Ishikawa (cell line): Measurements from ENCODE around the gene IFI27.
A peak's percentile ranks its signal among the peaks of the same experiment; 100 is the strongest.

Experiments used
- CEBPB ChIP-seq: IDR thresholded peaks from 2 replicates; pipeline ENCODE4 v1.6.1; 2012
- CREB1 ChIP-seq: IDR thresholded peaks from 2 replicates; pipeline ENCODE4 v1.6.1; 2012; ENCODE audit warnings: low read depth
- EGR1 ChIP-seq: IDR thresholded peaks from 2 replicates; pipeline ENCODE4 v1.6.1; 2012
- EP300 ChIP-seq: IDR thresholded peaks from 2 replicates; pipeline ENCODE4 v1.6.1; 2012; ENCODE audit warnings: borderline replicate concordance
- FOXM1 ChIP-seq: IDR thresholded peaks from 2 replicates; pipeline ENCODE4 v1.6.1; 2012; ENCODE audit warnings: low read depth, borderline replicate concordance
- NFIC ChIP-seq: IDR thresholded peaks from 2 replicates; pipeline ENCODE4 v1.6.1; 2012
- RAD21 ChIP-seq: IDR thresholded peaks from 2 replicates; pipeline ENCODE4 v1.6.1; 2012; ENCODE audit warnings: low read depth
- REST ChIP-seq: IDR thresholded peaks from 2 replicates; pipeline ENCODE4 v1.6.1; 2012; ENCODE audit warnings: low read depth, mild to moderate bottlenecking
- TAF1 ChIP-seq: IDR thresholded peaks from 2 replicates; pipeline ENCODE4 v1.6.1; 2012; ENCODE audit warnings: low read depth, mild to moderate bottlenecking
- TCF12 ChIP-seq: IDR thresholded peaks from 2 replicates; pipeline ENCODE4 v1.6.1; 2012; ENCODE audit warnings: low read depth
- TEAD4 ChIP-seq: IDR thresholded peaks from 2 replicates; pipeline ENCODE4 v1.6.1; 2012
- USF1 ChIP-seq: IDR thresholded peaks from 2 replicates; pipeline ENCODE4 v1.6.1; 2012
- YY1 ChIP-seq: IDR thresholded peaks from 2 replicates; pipeline ENCODE4 v1.6.1; 2012; ENCODE audit warnings: low read depth
- ZBTB7A ChIP-seq: IDR thresholded peaks from 2 replicates; pipeline ENCODE4 v1.6.1; 2012; ENCODE audit warnings: low read depth
- TF ChIP-seq, protein P1 (sequence below): IDR thresholded peaks from 2 replicates; pipeline ENCODE4 v1.6.1; 2012

The IFI27 gene

GRCh38 chr14:94110552-94111181 is at the start of gene IFI27:
IFI27 (plus strand) TSS chr14:94110736.
- TF ChIP-seq TEAD4 (0 out of 2 replicates have a peak, but pooled peaks have one; percentile 8), EP300 (no peak), TAF1 (no peak), CREB1 (no peak), REST (no peak), NFIC (no peak)
- TF ChIP-seq, protein P1, sequence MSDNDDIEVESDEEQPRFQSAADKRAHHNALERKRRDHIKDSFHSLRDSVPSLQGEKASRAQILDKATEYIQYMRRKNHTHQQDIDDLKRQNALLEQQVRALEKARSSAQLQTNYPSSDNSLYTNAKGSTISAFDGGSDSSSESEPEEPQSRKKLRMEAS, result no peak

- TF ChIP-seq CEBPB, result no peak
- TF ChIP-seq RAD21, result no peak
- no peak for TF ChIP-seq TEAD4
- no peak for TF ChIP-seq EP300
Observed at GRCh38 chr14:94062344-94062940, 48.1 kb upstream of the IFI27 start.

DNA sequence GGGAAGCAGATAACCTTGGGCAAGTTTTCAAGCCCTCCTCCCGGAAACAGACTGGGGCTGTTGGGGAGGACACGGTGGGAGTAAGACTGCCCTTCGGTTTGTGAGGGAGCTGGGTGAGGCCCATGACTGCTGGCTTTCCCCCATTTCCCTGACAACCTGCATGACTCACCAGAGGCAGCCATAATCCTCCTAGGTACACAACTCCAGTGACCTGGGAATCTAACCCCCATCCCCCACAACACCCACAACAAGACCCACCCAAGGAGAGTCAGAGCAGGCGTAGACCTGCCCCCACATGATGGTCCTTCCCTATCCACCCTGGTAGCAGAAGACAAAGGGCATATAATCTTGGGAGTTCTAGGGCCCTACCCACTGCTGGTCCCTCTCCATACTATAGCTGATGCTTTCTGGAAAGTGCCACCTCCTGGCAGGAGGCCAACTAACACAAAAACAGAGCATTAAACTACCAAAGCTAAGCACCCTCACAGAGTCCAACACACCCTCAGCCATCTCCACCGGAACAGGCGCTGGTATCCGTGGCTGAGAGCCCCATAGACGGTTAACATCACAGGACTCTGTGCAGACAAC is 44.4 kb upstream of the IFI27 start:
- no peak for TF ChIP-seq EGR1

- TF ChIP-seq EP300, result no peak
- TF ChIP-seq REST, result no peak
- TF ChIP-seq TAF1, result no peak
- no peak for TF ChIP-seq YY1
- no peak for TF ChIP-seq FOXM1
- no peak for TF ChIP-seq TCF12
- no peak for TF ChIP-seq TEAD4
- TF ChIP-seq NFIC, result no peak
- TF ChIP-seq ZBTB7A, result no peak
- TF ChIP-seq EGR1, result no peak
- no peak for TF ChIP-seq USF1
- no peak for TF ChIP-seq CEBPB
- no peak for TF ChIP-seq CREB1
- no peak for TF ChIP-seq RAD21
- TF ChIP-seq, protein P1, result no peak
Observed at GRCh38 chr14:94074534-94074933, 36.0 kb upstream of the IFI27 start.

DNA sequence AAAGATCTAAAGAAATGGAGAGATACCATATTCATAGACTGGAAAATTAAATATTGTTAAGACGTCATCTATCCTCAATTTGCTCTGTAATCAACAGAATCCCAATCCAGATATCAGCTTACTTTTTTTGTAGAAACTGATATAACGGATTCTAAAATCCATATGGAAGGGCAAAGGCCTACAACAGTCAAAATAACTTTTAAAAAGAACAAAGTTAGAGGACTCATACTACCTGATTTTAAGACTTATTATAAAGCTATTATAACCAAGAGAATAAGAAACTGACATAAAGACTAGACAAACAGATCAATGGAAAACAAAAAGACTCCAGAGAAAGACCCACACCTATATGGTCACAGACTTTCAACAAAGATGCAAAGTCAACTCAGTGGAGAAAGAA is 35.5 kb upstream of the IFI27 start:
- TF ChIP-seq, protein P1, result no peak
- TF ChIP-seq TAF1 (no peak), TEAD4 (no peak), TCF12 (no peak), NFIC (no peak), CEBPB (no peak), RAD21 (no peak), YY1 (no peak), USF1 (no peak)

GRCh38 chr14:94077111-94077821 is 33.3 kb upstream of the IFI27 start:
- TF ChIP-seq TEAD4 (no peak), EP300 (no peak), RAD21 (no peak), USF1 (no peak), NFIC (no peak), REST (no peak), TCF12 (no peak), FOXM1 (no peak), CEBPB (no peak), TAF1 (no peak), ZBTB7A (no peak), CREB1 (no peak), YY1 (no peak), EGR1 (no peak)
- TF ChIP-seq, protein P1, result no peak
